ENCODE results near the gene DPYSL5.
"Not testable (repeated sequence)": the region's sequence is repeated elsewhere in the genome, so short reads cannot be mapped to it uniquely, and the experiment has no call there.

DPYSL5 gene

DNA sequence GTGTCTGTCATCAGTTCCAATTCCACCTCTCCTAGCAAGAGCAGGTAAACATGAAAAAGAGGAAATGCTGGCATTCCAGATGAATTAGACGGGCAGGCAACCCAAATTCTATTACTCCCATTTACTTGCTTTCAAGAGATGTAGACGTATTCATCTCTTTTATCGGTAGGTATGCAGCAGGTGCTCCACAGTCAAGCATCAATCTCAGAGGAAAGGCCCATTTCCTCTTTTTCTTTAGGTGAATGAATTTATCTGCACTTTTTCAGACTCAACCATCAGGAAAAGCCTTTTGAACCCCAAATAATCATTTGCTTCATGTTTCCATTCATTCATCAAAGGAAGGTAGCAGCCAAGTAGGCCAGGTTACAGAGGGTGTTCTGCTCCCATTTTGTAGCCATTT, 27.9 kb downstream of the DPYSL5 start:
- WGBS, 2 experiments (ENCODE audit: insufficient coverage in 2 of 2): 81 to 100% methylated on average over 1 to 3 of the region's 3 CpGs
- H3K9me3 ChIP-seq (ENCODE audit: control insufficient read depth, low read length): no peaks in the 10 kb centered on the region
- no peak overlapping the region for H3K4me3 ChIP-seq (ENCODE audit: extremely low read depth, insufficient read depth, low read length, poor library complexity, severe bottlenecking)
- no peak overlapping the region for H3K27ac ChIP-seq (ENCODE audit: low read depth, low read length, severe bottlenecking)
- no peaks in the 10 kb centered on the region for H3K4me1 ChIP-seq (ENCODE audit: control insufficient read depth, insufficient read depth, low read length, poor library complexity, severe bottlenecking)
- no peaks in the 10 kb centered on the region for H3K36me3 ChIP-seq (ENCODE audit: control insufficient read depth, insufficient read depth, low read length)

DNA sequence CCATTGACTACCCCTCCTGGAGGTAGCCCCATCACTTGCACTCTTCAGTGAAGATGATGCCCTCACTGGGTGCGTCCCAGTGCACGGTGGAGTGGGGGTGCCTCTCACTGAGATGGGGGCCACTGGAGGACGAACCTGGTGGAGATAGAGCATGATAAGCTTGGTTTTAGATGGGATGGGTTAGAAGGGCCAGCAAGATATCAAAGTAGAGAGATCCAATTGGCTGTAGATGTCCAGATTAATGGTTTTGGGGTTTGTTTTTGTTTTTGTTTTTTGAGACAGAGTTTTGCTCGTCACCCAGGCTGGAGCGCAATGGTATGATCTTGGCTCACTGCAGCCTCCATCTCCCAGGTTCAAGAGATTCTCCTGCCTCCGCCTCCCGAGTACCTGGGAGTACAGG, 28.3 kb downstream of the DPYSL5 start:
- no peaks in the 10 kb centered on the region for H3K9me3 ChIP-seq (ENCODE audit: control insufficient read depth, low read length)
- no peak overlapping the region for H3K4me3 ChIP-seq (ENCODE audit: extremely low read depth, insufficient read depth, low read length, poor library complexity, severe bottlenecking)
- H3K36me3 ChIP-seq (ENCODE audit: control insufficient read depth, insufficient read depth, low read length): no peaks in the 10 kb centered on the region
- H3K4me1 ChIP-seq (ENCODE audit: control insufficient read depth, insufficient read depth, low read length, poor library complexity, severe bottlenecking): no peaks in the 10 kb centered on the region
- H3K27ac ChIP-seq (ENCODE audit: low read depth, low read length, severe bottlenecking): no peak overlapping the region
- WGBS, 2 experiments (ENCODE audit: insufficient coverage in 2 of 2): 82 to 97% methylated on average over 6 to 7 of the region's 7 CpGs

DNA sequence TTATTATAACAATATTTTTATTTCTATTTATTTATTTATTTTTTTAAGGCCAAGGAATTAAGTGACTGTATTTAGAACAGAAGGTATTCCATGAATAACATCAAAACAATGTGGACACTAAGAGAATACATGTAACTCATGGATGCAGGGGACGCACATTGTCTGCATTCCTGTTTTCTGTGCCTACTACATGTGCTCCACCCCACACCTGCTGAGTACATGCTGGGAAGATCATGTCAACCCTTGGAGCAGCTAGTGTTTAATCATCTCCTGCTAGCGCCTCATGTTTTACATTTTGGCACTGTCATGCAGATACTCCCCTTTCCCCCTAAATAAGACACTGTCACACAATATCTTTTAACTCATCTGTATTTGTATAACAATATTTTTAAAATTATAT, 29.3 kb downstream of the DPYSL5 start:
- Histone ChIP-seq H3K4me3 (ENCODE audit: extremely low read depth, insufficient read depth, low read length, poor library complexity, severe bottlenecking) (no peak overlapping the region), H3K4me1 (ENCODE audit: control insufficient read depth, insufficient read depth, low read length, poor library complexity, severe bottlenecking) (no peaks in the 10 kb centered on the region), H3K9me3 (ENCODE audit: control insufficient read depth, low read length) (no peaks in the 10 kb centered on the region), H3K27ac (ENCODE audit: low read depth, low read length, severe bottlenecking) (no peak overlapping the region), H3K36me3 (ENCODE audit: control insufficient read depth, insufficient read depth, low read length) (no peaks in the 10 kb centered on the region)
- 94 to 100% methylated on average over 1 to 2 of the region's 2 CpGs for WGBS, 2 experiments (ENCODE audit: insufficient coverage in 2 of 2)

DNA sequence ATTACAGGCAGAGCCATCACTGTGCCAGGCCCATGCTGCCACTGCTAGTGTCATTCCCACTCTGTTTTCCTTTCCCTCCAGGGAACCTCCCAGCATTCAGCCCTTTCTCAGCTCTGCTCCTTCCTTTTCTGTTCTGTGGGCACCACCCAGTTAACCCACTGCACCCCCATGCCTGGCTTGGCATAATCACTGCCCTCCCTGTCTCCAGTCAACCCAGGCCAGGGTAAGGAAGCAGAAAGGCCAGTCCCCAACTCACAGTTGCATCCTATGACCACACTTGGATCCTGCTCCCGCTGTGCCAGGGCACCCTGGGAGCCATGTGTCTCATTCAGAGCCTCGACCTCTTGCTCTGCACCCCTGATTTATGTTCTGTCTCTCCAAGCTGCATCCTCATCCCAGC, 32.2 kb downstream of the DPYSL5 start:
- H3K4me3 ChIP-seq (ENCODE audit: extremely low read depth, insufficient read depth, low read length, poor library complexity, severe bottlenecking): no peak overlapping the region
- H3K4me1 ChIP-seq (ENCODE audit: control insufficient read depth, insufficient read depth, low read length, poor library complexity, severe bottlenecking): no peaks in the 10 kb centered on the region
- no peaks in the 10 kb centered on the region for H3K36me3 ChIP-seq (ENCODE audit: control insufficient read depth, insufficient read depth, low read length)
- H3K27ac ChIP-seq (ENCODE audit: low read depth, low read length, severe bottlenecking): no peak overlapping the region
- no peaks in the 10 kb centered on the region for H3K9me3 ChIP-seq (ENCODE audit: control insufficient read depth, low read length)
- 75 to 85% methylated on average over 1 to 2 of the region's 2 CpGs for WGBS, 2 experiments (ENCODE audit: insufficient coverage in 2 of 2)

- H3K4me1 ChIP-seq (ENCODE audit: control insufficient read depth, insufficient read depth, low read length, poor library complexity, severe bottlenecking): no peaks in the 10 kb centered on the region
- 90 to 93% methylated on average over 2 to 6 of the region's 10 CpGs for WGBS, 2 experiments (ENCODE audit: insufficient coverage in 2 of 2)
- no peaks in the 10 kb centered on the region for H3K9me3 ChIP-seq (ENCODE audit: control insufficient read depth, low read length)
- no peaks in the 10 kb centered on the region for H3K36me3 ChIP-seq (ENCODE audit: control insufficient read depth, insufficient read depth, low read length)
- H3K27ac ChIP-seq (ENCODE audit: low read depth, low read length, severe bottlenecking): no peak overlapping the region
- H3K4me3 ChIP-seq (ENCODE audit: extremely low read depth, insufficient read depth, low read length, poor library complexity, severe bottlenecking): no peak overlapping the region
Measured at GRCh38 chr2:26880910-26881435, 33.0 kb downstream of the DPYSL5 start.

DNA sequence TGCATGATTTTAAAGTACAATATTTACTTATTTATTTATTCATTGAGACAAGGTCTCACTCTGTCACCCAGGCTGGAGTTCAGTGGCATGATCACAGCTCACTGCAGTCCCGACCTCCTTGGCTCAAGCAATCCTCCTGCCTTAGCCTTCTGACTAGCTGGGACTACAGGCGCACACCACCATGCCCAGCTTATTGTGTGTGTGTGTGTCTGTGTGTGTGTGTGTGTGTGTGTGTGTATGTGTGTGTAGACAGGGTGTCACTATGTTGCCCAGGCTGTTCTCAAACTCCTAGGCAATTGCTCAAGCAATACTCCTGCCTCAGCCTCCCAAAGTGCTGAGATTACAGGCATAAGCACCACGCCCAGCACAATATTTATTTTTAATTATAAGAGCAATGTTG, 34.3 kb downstream of the DPYSL5 start:
- WGBS, 2 experiments (ENCODE audit: insufficient coverage in 2 of 2): 100% methylated on average over 1 of the region's 3 CpGs
- not testable (repeated sequence) for H3K36me3 ChIP-seq (ENCODE audit: control insufficient read depth, insufficient read depth, low read length)

GRCh38 chr2:26883956-26884355, 36.0 kb downstream of the DPYSL5 start:
- Histone ChIP-seq H3K4me1 (ENCODE audit: control insufficient read depth, insufficient read depth, low read length, poor library complexity, severe bottlenecking) (no peaks in the 10 kb centered on the region), H3K9me3 (ENCODE audit: control insufficient read depth, low read length) (no peaks in the 10 kb centered on the region), H3K27ac (ENCODE audit: low read depth, low read length, severe bottlenecking) (no peak overlapping the region), H3K36me3 (ENCODE audit: control insufficient read depth, insufficient read depth, low read length) (no peaks in the 10 kb centered on the region), H3K4me3 (ENCODE audit: extremely low read depth, insufficient read depth, low read length, poor library complexity, severe bottlenecking) (no peak overlapping the region)
- 82 to 90% methylated on average over 4 to 8 of the region's 8 CpGs for WGBS, 2 experiments (ENCODE audit: insufficient coverage in 2 of 2)

More for the DNA sequence above, 34.3 kb downstream of the DPYSL5 start:
- not testable (repeated sequence) for H3K4me1 ChIP-seq (ENCODE audit: control insufficient read depth, insufficient read depth, low read length, poor library complexity, severe bottlenecking); H3K9me3 ChIP-seq (ENCODE audit: control insufficient read depth, low read length); H3K27ac ChIP-seq (ENCODE audit: low read depth, low read length, severe bottlenecking); H3K4me3 ChIP-seq (ENCODE audit: extremely low read depth, insufficient read depth, low read length, poor library complexity, severe bottlenecking)

- Histone ChIP-seq H3K4me1 (ENCODE audit: control insufficient read depth, insufficient read depth, low read length, poor library complexity, severe bottlenecking) (no peaks in the 10 kb centered on the region), H3K36me3 (ENCODE audit: control insufficient read depth, insufficient read depth, low read length) (no peaks in the 10 kb centered on the region), H3K27ac (ENCODE audit: low read depth, low read length, severe bottlenecking) (no peak overlapping the region), H3K4me3 (ENCODE audit: extremely low read depth, insufficient read depth, low read length, poor library complexity, severe bottlenecking) (no peak overlapping the region), H3K9me3 (ENCODE audit: control insufficient read depth, low read length) (no peaks in the 10 kb centered on the region)
- 92 to 95% methylated on average over 3 of the region's 3 CpGs for WGBS, 2 experiments (ENCODE audit: insufficient coverage in 2 of 2)
Measured at GRCh38 chr2:26884486-26884885, 36.6 kb downstream of the DPYSL5 start.

DNA sequence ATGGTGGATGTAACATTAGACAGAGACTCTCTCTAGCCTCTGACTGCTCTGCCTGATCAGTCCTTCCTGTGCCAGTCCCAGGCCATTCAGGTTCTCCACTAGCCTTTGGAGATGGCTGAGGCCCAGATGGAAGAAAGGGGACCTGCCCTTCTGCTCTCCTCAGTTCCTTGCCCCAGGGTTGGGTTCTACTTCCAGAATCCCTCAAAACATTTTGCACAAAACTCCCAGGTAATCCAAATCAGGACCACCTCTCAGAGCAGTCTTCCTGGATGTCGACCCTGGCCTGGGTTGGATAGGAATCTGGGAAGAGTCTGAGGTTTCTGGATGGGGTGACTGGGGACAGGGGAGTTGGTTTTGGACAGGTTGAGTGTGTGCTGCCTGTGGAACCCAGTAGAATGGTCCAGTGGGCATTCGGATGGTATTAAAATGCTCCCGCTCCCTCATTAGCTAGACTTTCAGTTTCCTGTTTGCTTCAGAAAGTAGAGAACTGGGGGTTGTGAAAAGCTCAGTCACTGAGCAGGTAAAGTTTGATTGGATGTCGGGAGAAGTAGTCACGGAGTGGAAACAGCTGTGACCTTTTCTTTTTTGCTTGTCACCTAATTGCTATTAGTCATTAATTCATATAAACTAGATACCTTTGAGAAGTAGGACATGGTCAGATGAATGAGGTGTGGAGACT, 37.9 kb downstream of the DPYSL5 start:
- 80 to 100% methylated on average over 1 to 2 of the region's 5 CpGs for WGBS, 2 experiments (ENCODE audit: insufficient coverage in 2 of 2)
- Histone ChIP-seq H3K36me3 (ENCODE audit: control insufficient read depth, insufficient read depth, low read length) (no peaks in the 10 kb centered on the region), H3K4me3 (ENCODE audit: extremely low read depth, insufficient read depth, low read length, poor library complexity, severe bottlenecking) (no peak overlapping the region), H3K9me3 (ENCODE audit: control insufficient read depth, low read length) (no peaks in the 10 kb centered on the region), H3K27ac (ENCODE audit: low read depth, low read length, severe bottlenecking) (no peak overlapping the region), H3K4me1 (ENCODE audit: control insufficient read depth, insufficient read depth, low read length, poor library complexity, severe bottlenecking) (no peaks in the 10 kb centered on the region)

- no peaks in the 10 kb centered on the region for H3K9me3 ChIP-seq (ENCODE audit: control insufficient read depth, low read length)
- H3K27ac ChIP-seq (ENCODE audit: low read depth, low read length, severe bottlenecking): no peak overlapping the region
- 80 to 89% methylated on average over 2 of the region's 2 CpGs for WGBS, 2 experiments (ENCODE audit: insufficient coverage in 2 of 2)
- H3K36me3 ChIP-seq (ENCODE audit: control insufficient read depth, insufficient read depth, low read length): no peaks in the 10 kb centered on the region
- no peak overlapping the region for H3K4me3 ChIP-seq (ENCODE audit: extremely low read depth, insufficient read depth, low read length, poor library complexity, severe bottlenecking)
- H3K4me1 ChIP-seq (ENCODE audit: control insufficient read depth, insufficient read depth, low read length, poor library complexity, severe bottlenecking): no peaks in the 10 kb centered on the region
Measured at GRCh38 chr2:26886736-26887135, 38.8 kb downstream of the DPYSL5 start.

DNA sequence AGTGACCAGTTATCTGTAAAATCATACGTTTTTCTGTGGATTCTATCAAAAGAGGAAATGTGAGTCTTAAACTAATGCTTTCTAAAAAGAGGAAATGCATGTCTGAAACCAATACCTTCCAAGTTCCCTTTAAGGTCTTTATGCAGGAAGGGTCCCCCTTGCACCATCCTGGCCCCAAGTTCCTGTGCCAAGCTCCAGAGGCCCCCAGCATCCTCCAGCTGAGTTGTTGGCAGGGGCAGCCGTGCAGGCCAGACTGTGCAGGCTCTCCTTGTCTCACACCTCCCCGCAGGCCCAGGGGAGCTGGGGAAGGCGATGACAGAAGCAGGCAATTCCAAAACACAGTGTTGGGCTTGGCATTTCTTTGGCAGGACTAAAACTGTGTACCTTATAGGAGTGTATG, 39.2 kb downstream of the DPYSL5 start:
- H3K4me3 ChIP-seq (ENCODE audit: extremely low read depth, insufficient read depth, low read length, poor library complexity, severe bottlenecking): no peak overlapping the region
- H3K36me3 ChIP-seq (ENCODE audit: control insufficient read depth, insufficient read depth, low read length): no peaks in the 10 kb centered on the region
- H3K9me3 ChIP-seq (ENCODE audit: control insufficient read depth, low read length): no peaks in the 10 kb centered on the region
- WGBS, 2 experiments (ENCODE audit: insufficient coverage in 2 of 2): 95 to 96% methylated on average over 3 of the region's 4 CpGs
- no peaks in the 10 kb centered on the region for H3K4me1 ChIP-seq (ENCODE audit: control insufficient read depth, insufficient read depth, low read length, poor library complexity, severe bottlenecking)
- H3K27ac ChIP-seq (ENCODE audit: low read depth, low read length, severe bottlenecking): no peak overlapping the region

Data from mesodermal cell (in vitro differentiated cells).